Neural progenitor cell (in vitro differentiated cells): ENCODE data around the gene ARL16. TPM values are rescaled to one million over a fixed set of nuclear protein-coding genes. Genes with fewer than 3 reads are reported as not detected.

Experiments
- DNase-seq: peaks from one replicate; pipeline ENCODE4 v3.0.0-alpha.2; 2016; ENCODE audit warnings: low spot score
- H2AFZ ChIP-seq: fragments of 200-600 bp; sonication (generic); replicated peaks from 2 replicates; pipeline ENCODE4 v1.6.1; 2016; ENCODE audit warnings: antibody characterized with exemption
- H3F3A ChIP-seq: fragments of 200-600 bp; sonication (generic); 2 replicates; pipeline ENCODE4 v1.6.1; 2016; ENCODE audit warnings: antibody characterized with exemption, low read depth
- H3K27ac ChIP-seq: fragments of 200-600 bp; sonication (generic); 2 replicates; pipeline ENCODE4 v1.5.1; 2016; ENCODE audit warnings: mild to moderate bottlenecking
- H3K27me3 ChIP-seq: fragments of 200-600 bp; sonication (generic); 2 replicates; pipeline ENCODE4 v1.6.1; 2016; ENCODE audit warnings: mild to moderate bottlenecking, moderate library complexity
- H3K36me3 ChIP-seq: fragments of 200-600 bp; sonication (generic); 2 replicates; pipeline ENCODE4 v1.5.1; 2016
- H3K4me1 ChIP-seq: fragments of 200-600 bp; sonication (generic); 2 replicates; pipeline ENCODE4 v1.6.1; 2016; ENCODE audit warnings: mixed run types
- H3K4me2 ChIP-seq: fragments of 200-600 bp; sonication (generic); 2 replicates; pipeline ENCODE4 v1.6.1; 2016
- H3K4me3 ChIP-seq: fragments of 200-600 bp; sonication (generic); 2 replicates; pipeline ENCODE4 v1.5.1; 2016
- H3K79me2 ChIP-seq: fragments of 200-600 bp; sonication (generic); 2 replicates; pipeline ENCODE4 v1.6.1; 2016; ENCODE audit warnings: low read depth
- H3K9ac ChIP-seq: fragments of 200-600 bp; sonication (generic); 2 replicates; pipeline ENCODE4 v1.6.1; 2016
- H3K9me3 ChIP-seq: fragments of 200-600 bp; sonication (generic); 2 replicates; pipeline ENCODE4 v1.5.1; 2016; ENCODE audit warnings: low read depth
- H4K20me1 ChIP-seq: fragments of 200-600 bp; sonication (generic); 2 replicates; pipeline ENCODE4 v1.6.1; 2016; ENCODE audit warnings: low read depth
- H3K27ac Mint-ChIP-seq: 3 replicates; pipeline ENCODE4 v1.8.0; 2021; ENCODE audit warnings: mixed read lengths
- H3K27me3 Mint-ChIP-seq: 2 replicates; pipeline ENCODE4 v1.8.0; 2022; ENCODE audit warnings: low read depth, mild to moderate bottlenecking, inconsistent platforms, moderate library complexity, mixed read lengths; ENCODE audit not compliant: insufficient read depth
- H3K36me3 Mint-ChIP-seq: 3 replicates; pipeline ENCODE4 v1.8.0; 2021; ENCODE audit warnings: mixed read lengths
- H3K4me1 Mint-ChIP-seq: 3 replicates; pipeline ENCODE4 v1.8.0; 2021; ENCODE audit warnings: mixed read lengths
- H3K4me3 Mint-ChIP-seq: 3 replicates; pipeline ENCODE4 v1.8.0; 2021; ENCODE audit warnings: mild to moderate bottlenecking, moderate library complexity, mixed read lengths
- H3K9me3 Mint-ChIP-seq: 3 replicates; pipeline ENCODE4 v1.8.0; 2020; ENCODE audit warnings: mixed read lengths
- EZH2 ChIP-seq: fragments of 200-600 bp; sonication (generic); IDR thresholded peaks from 2 replicates; pipeline ENCODE4 v1.6.1; 2017; ENCODE audit warnings: antibody characterized with exemption, mild to moderate bottlenecking, moderate library complexity
- EZH2phosphoT487 ChIP-seq: fragments of 200-600 bp; sonication (generic); IDR thresholded peaks from 2 replicates; pipeline ENCODE4 v1.6.1; 2017; ENCODE audit warnings: antibody characterized with exemption
- total RNA-seq: library from RNA; depleted of rRNA; stranded (reverse); fragments of >200 nt; gene quantifications from 2 replicates; pipeline ENCODE4 v1.2.3, GENCODE V29; 2015; ENCODE audit warnings: low replicate concordance
- TF ChIP-seq, protein P1 (sequence below): fragments of 200-600 bp; sonication (generic); IDR thresholded peaks from 2 replicates; pipeline ENCODE4 v1.5.1; 2017; ENCODE audit warnings: antibody characterized with exemption, mild to moderate bottlenecking

The ARL16 gene
- total RNA-seq, 1 donor from 2014 or later: 31.2 TPM

DNA sequence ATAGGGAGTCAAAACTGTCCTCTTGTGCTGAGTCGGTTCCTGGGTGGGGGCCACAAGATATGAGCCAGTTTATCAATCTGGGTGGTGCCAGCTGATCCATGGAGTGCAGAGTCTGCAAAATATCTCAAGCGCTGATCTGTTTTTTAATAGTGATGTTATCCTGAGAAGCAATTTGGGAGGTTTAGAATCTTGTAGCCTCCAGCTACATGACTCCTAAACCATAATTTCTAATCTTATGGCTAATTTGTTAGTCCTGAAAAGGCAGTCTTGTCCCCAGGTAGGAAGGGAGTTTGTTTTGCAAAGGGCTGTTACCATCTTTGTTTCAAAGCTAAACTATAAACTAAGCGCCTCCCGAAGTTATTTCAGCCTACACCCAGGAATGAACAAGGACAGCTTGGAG, 44.9 kb downstream of the ARL16 start:
- no peaks in the 10 kb centered on the region for H3K27me3 Mint-ChIP-seq

DNA sequence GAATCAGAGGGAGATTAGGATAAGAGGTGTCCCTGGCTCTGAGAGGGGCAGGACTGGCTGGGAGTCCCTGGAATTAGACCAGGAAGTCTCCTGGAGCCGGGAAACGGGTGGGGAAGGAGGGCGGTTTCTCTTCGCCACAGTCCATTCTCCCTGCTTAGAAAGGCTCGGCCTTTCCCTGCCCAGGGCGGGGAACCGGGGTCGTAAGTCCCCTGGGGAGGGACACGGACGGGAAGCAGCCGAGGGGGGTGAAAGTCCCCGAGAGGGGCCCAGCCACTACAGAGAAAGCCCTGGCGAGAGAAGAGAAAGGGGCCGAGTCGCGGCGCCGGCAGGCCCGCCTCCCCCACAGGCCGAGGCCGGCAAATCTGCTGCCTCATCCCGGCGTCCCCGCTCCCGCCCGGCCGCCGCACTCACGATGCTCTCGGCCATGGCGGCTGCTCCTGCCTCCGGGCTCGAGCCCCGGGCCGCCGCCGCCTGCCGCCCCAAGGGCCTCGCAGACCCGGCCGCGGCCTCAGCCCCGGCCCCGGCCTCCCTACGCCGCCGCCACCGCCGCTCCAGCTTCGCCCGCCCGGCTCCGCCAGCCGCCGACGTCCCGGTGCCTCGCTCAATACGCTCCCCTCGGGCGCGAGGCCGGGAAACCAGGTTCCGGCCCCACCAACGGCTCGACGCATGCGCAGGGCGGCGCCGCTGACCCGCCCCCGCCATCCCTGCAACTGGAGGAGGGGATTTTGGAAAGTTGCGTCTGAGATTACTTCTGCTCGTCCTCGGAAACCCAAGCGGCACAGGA, 46.9 kb downstream of the ARL16 start, which contains the start of the genes NPLOC4 and TSPAN10:
Gene NPLOC4 (minus strand): TSS at position 608 of the 784 bp plus-strand sequence. CDS start 182 bp downstream, at position 426.
Gene TSPAN10 (plus strand): TSS at position 692 of the 784 bp plus-strand sequence. CDS start 5,217 bp downstream, outside the sequence.
- no peaks in the 10 kb centered on the region for H3K9me3 ChIP-seq
- no peaks in the 10 kb centered on the region for H3K27me3 Mint-ChIP-seq

More for the DNA sequence above, 44.9 kb downstream of the ARL16 start:
- no peaks in the 10 kb centered on the region for H3K9me3 Mint-ChIP-seq
- H3K4me2 ChIP-seq: no peak overlapping the region
- peaks cover 2% of the 10 kb centered on the region for H3K36me3 Mint-ChIP-seq
- peaks cover 8% of the 10 kb centered on the region for H3K4me1 ChIP-seq
- H3K9me3 ChIP-seq: no peaks in the 10 kb centered on the region
- no peaks in the 10 kb centered on the region for H3K27me3 ChIP-seq
- no peaks in the 10 kb centered on the region for H3K36me3 ChIP-seq
- DNase-seq: no peak
- peaks cover 16% of the 10 kb centered on the region for H3K4me1 Mint-ChIP-seq
- peaks cover 30% of the 10 kb centered on the region for H3K79me2 ChIP-seq
- H3K9ac ChIP-seq: no peak overlapping the region
- H3K27ac ChIP-seq: no peak overlapping the region
- no peak for TF ChIP-seq EZH2phosphoT487
- TF ChIP-seq EZH2: no peak
- TF ChIP-seq, protein P1, sequence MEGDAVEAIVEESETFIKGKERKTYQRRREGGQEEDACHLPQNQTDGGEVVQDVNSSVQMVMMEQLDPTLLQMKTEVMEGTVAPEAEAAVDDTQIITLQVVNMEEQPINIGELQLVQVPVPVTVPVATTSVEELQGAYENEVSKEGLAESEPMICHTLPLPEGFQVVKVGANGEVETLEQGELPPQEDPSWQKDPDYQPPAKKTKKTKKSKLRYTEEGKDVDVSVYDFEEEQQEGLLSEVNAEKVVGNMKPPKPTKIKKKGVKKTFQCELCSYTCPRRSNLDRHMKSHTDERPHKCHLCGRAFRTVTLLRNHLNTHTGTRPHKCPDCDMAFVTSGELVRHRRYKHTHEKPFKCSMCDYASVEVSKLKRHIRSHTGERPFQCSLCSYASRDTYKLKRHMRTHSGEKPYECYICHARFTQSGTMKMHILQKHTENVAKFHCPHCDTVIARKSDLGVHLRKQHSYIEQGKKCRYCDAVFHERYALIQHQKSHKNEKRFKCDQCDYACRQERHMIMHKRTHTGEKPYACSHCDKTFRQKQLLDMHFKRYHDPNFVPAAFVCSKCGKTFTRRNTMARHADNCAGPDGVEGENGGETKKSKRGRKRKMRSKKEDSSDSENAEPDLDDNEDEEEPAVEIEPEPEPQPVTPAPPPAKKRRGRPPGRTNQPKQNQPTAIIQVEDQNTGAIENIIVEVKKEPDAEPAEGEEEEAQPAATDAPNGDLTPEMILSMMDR: no peak
- H3K27ac Mint-ChIP-seq: no peak overlapping the region
- H4K20me1 ChIP-seq: peaks cover 23% of the 10 kb centered on the region
- H3K4me3 ChIP-seq: no peak overlapping the region
- H3F3A ChIP-seq: peaks cover 7% of the 10 kb centered on the region
- H3K4me3 Mint-ChIP-seq: peak overlapping the region; percentile 34
- H2AFZ ChIP-seq: no peak overlapping the region

DNA sequence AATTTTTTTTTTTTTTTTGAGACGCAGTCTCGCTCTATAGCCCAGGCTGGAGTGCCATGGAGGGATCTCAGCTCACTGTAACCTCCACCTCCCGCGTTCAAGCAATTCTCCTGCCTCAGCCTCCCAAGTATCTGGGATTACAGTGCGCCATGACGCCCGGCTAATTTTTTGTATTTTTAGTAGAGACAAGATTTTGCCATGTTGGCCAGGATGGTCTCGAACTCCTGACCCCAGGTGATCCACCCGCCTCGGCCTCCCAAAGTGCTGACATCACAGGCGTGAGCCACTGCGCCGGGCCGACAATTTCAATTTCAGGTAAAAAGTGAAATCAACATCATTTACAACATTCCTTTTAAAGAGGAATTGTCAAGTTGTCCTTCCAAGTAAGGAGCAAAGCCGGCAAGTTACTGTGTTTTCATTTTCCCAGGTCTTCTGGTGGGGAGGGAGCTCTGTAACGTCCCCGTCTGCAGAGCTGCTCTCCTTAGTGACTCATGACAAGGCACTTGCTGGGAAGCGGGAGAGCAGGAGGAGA, 47.6 kb downstream of the ARL16 start:
- H2AFZ ChIP-seq: no peak overlapping the region
- no peaks in the 10 kb centered on the region for H3K9me3 Mint-ChIP-seq

More for the DNA sequence above, 46.9 kb downstream of the ARL16 start, which contains the start of the genes NPLOC4 and TSPAN10:
- no peaks in the 10 kb centered on the region for H3K9me3 Mint-ChIP-seq
- H3K4me3 ChIP-seq: peak within 1 kb of the TSS; percentile 87
- H3F3A ChIP-seq: peaks cover 7% of the 10 kb centered on the region
- peaks cover 15% of the 10 kb centered on the region for H3K4me1 Mint-ChIP-seq
- peaks cover 23% of the 10 kb centered on the region for H4K20me1 ChIP-seq
- DNase-seq: peak; percentile 95
- no peaks in the 10 kb centered on the region for H3K36me3 ChIP-seq
- H3K36me3 Mint-ChIP-seq: peaks cover 6% of the 10 kb centered on the region
- peak within 1 kb of the TSS; percentile 97 for H3K4me2 ChIP-seq
- peak within 1 kb of the TSS; percentile 93 for H3K9ac ChIP-seq
- peak within 1 kb of the TSS; percentile 90 for H3K27ac Mint-ChIP-seq
- peak within 1 kb of the TSS; percentile 98 for H2AFZ ChIP-seq
- H3K27ac ChIP-seq: peak within 1 kb of the TSS; percentile 80
- TF ChIP-seq EZH2 (no peak), EZH2phosphoT487 (no peak)
- no peaks in the 10 kb centered on the region for H3K27me3 ChIP-seq
- H3K79me2 ChIP-seq: peaks cover 50% of the 10 kb centered on the region
- H3K4me1 ChIP-seq: peaks cover 8% of the 10 kb centered on the region
- H3K4me3 Mint-ChIP-seq: peak within 1 kb of the TSS; percentile 95

More for the DNA sequence above, 47.6 kb downstream of the ARL16 start:
- no peak for DNase-seq
- Histone ChIP-seq H3F3A (peaks cover 7% of the 10 kb centered on the region), H3K27ac (peak overlapping the region; percentile 80), H3K27me3 (no peaks in the 10 kb centered on the region), H3K9me3 (no peaks in the 10 kb centered on the region), H3K4me1 (peaks cover 8% of the 10 kb centered on the region), H3K4me3 (peak overlapping the region; percentile 87), H3K79me2 (peaks cover 57% of the 10 kb centered on the region), H4K20me1 (peaks cover 23% of the 10 kb centered on the region), H3K9ac (peak overlapping the region; percentile 93), H3K4me2 (peak overlapping the region; percentile 97), H3K36me3 (no peaks in the 10 kb centered on the region)
- Mint-ChIP-seq H3K4me3 (peak overlapping the region; percentile 95), H3K27ac (peak overlapping the region; percentile 90), H3K36me3 (peaks cover 6% of the 10 kb centered on the region), H3K27me3 (no peaks in the 10 kb centered on the region), H3K4me1 (peaks cover 13% of the 10 kb centered on the region)
- TF ChIP-seq EZH2phosphoT487: no peak
- no peak for TF ChIP-seq EZH2
- TF ChIP-seq, protein P1: no peak
